Body of pancreas (tissue), 4 donors: ENCODE results near the gene ZFC3H1. TPM values are rescaled to one million over a fixed set of nuclear protein-coding genes. Genes with fewer than 3 reads are reported as not detected.

Source experiments
- ATAC-seq: fragments of 150-250 bp; one replicate; pipeline ENCODE4 v1.9.1; 2016
- DNase-seq, 4 donors: peaks; one replicate each; pipeline ENCODE4 v3.0.0-alpha.2; 2019
- H3K27ac ChIP-seq, 4 donors: fragments of 200-600 bp; sonication (generic); 1 replicate in 3 of 4; 2 replicates in 1 of 4; pipeline versions ENCODE4 v1.5.1 to v1.6.1; 2016 to 2019; ENCODE audit warnings: mild to moderate bottlenecking in 1 of 4, mixed read lengths in 1 of 4, moderate library complexity in 1 of 4
- H3K27me3 ChIP-seq, 2 donors: fragments of 200-600 bp; sonication (generic); one replicate each; pipeline ENCODE4 v1.6.0; 2016; ENCODE audit warnings: mild to moderate bottlenecking in 1 of 2
- H3K36me3 ChIP-seq, 2 donors: fragments of 200-600 bp; sonication (generic); replicated peaks in 1 of 2; 2 replicates each; pipeline ENCODE4 v1.5.1; 2016; ENCODE audit warnings: low read depth in 2 of 2; ENCODE audit not compliant: insufficient read depth in 1 of 2
- H3K4me1 ChIP-seq: fragments of 200-600 bp; sonication (generic); one replicate; pipeline ENCODE4 v1.6.0; 2016
- H3K4me3 ChIP-seq, 2 donors: fragments of 200-600 bp; sonication (generic); 1 replicate in 1 of 2; 2 replicates in 1 of 2; pipeline ENCODE4 v1.5.1; 2016 to 2019
- H3K9me3 ChIP-seq, 3 donors: fragments of 200-600 bp; sonication (generic); 1 replicate in 2 of 3; 2 replicates in 1 of 3; pipeline ENCODE4 v1.5.1; 2016
- CTCF ChIP-seq, 7 experiments: fragments of 450-650 bp in 4 of 7; fragments of 200-600 bp in 3 of 7; sonication (generic) in 3 of 7; IDR thresholded peaks; one replicate each; pipeline ENCODE4 v1.5.1; 2016 to 2019; ENCODE audit warnings: antibody characterized with exemption in 7 of 7
- POLR2A ChIP-seq, 3 donors: fragments of 450-650 bp; IDR thresholded peaks; one replicate each; pipeline ENCODE4 v1.6.1; 2016; ENCODE audit warnings: antibody characterized with exemption in 3 of 3, mild to moderate bottlenecking in 2 of 3
- WGBS, 2 donors: methylation state at CpG; one replicate each; pipeline ENCODE4 v1.1.5; 2017; 5-methylcytosine and 5-hydroxymethylcytosine counted together
- intact Hi-C: fragments of 100-400 bp; cut with DNase I; formaldehyde crosslinking; loops from one replicate; pipeline ENCODE4 v1.15.1; 2023
- total RNA-seq, 2 donors: library from RNA; depleted of rRNA; stranded (reverse); fragments of >200 nt; gene quantifications; one replicate each; pipeline ENCODE4 v1.1.0, GENCODE V29; 2016

ZFC3H1 gene
- total RNA-seq, 2 donors from 2014 or later, result 36.1 to 116 TPM

- no peak overlapping the region for H3K4me3 ChIP-seq
- intact Hi-C loops, result no loop called here
- H3K27ac ChIP-seq, result no peak overlapping the region
- WGBS, 2 donors, result 26 to 32% methylated on average over 3 of the region's 3 CpGs
- peaks cover 21 to 28% of the 10 kb centered on the region in 2 donors for H3K36me3 ChIP-seq
- ATAC-seq (peak; percentile 53), DNase-seq (peak in 1 of 4 donors; percentile 15)
- H3K27me3 ChIP-seq, result no peaks in the 10 kb centered on the region
- no peaks in the 10 kb centered on the region for H3K9me3 ChIP-seq
- TF ChIP-seq POLR2A (IDR thresholded peaks at IDR 0.05) (no peak), CTCF (IDR thresholded peaks at IDR 0.05) (peak; percentile 40 to 68 (median 61))
- no peaks in the 10 kb centered on the region for H3K4me1 ChIP-seq
Measured at GRCh38 chr12:71636704-71637115, 26.9 kb downstream of the ZFC3H1 start.

GRCh38 chr12:71627438-71628002, 36.1 kb downstream of the ZFC3H1 start:
- Histone ChIP-seq H3K4me3 (no peak overlapping the region), H3K36me3 (peaks cover 0 to 49% of the 10 kb centered on the region in 2 donors), H3K27me3 (no peaks in the 10 kb centered on the region), H3K27ac (no peak overlapping the region), H3K9me3 (no peaks in the 10 kb centered on the region), H3K4me1 (peaks cover 7% of the 10 kb centered on the region)
- DNase-seq (no peak), ATAC-seq (no peak)
- intact Hi-C loops, result no loop called here
- 59 to 65% methylated on average over 2 of the region's 2 CpGs for WGBS, 2 donors
- TF ChIP-seq CTCF (IDR thresholded peaks at IDR 0.05) (no peak), POLR2A (IDR thresholded peaks at IDR 0.05) (no peak)

- peaks cover 7% of the 10 kb centered on the region for H3K4me1 ChIP-seq
- H3K27ac ChIP-seq, result no peak overlapping the region
- H3K4me3 ChIP-seq, result no peak overlapping the region
- ATAC-seq, result no peak
- H3K36me3 ChIP-seq, result peaks cover 0 to 47% of the 10 kb centered on the region in 2 donors
- intact Hi-C loops, result no loop called here
- TF ChIP-seq POLR2A (IDR thresholded peaks at IDR 0.05) (no peak), CTCF (IDR thresholded peaks at IDR 0.05) (no peak)
- H3K27me3 ChIP-seq, result no peaks in the 10 kb centered on the region
- 31 to 32% methylated on average over 3 of the region's 3 CpGs for WGBS, 2 donors
- no peaks in the 10 kb centered on the region for H3K9me3 ChIP-seq
- no peak for DNase-seq
Measured at GRCh38 chr12:71626768-71627167, 36.9 kb downstream of the ZFC3H1 start.

DNA sequence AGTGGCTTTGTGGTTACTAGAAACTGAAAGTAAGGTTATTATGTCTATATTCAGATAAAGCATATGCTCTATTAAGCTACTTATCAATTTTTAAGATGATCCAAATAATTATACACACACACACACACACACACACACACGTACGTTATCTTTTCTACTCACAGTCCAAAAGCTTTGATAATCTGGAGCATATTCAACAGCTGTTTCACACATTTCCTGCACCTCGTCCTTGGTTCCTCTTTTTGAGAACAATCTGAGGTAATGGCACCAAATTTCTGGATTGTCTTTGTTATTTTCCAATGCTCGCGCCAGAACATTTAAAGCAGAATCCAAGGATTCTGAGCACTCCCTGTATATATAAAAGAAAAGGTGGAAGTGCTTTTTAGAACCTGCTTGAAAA, 37.5 kb downstream of the ZFC3H1 start:
- peaks cover 0 to 45% of the 10 kb centered on the region in 2 donors for H3K36me3 ChIP-seq
- H3K4me1 ChIP-seq, result peaks cover 7% of the 10 kb centered on the region
- no peaks in the 10 kb centered on the region for H3K9me3 ChIP-seq
- H3K27ac ChIP-seq, result no peak overlapping the region
- no peak for ATAC-seq
- 19 to 36% methylated on average over 5 of the region's 5 CpGs for WGBS, 2 donors
- intact Hi-C loops, result no loop called here
- H3K4me3 ChIP-seq, result no peak overlapping the region
- no peak for TF ChIP-seq CTCF (IDR thresholded peaks at IDR 0.05)
- no peak for TF ChIP-seq POLR2A (IDR thresholded peaks at IDR 0.05)
- no peaks in the 10 kb centered on the region for H3K27me3 ChIP-seq
- DNase-seq, result no peak

- WGBS, 2 donors, result 92 to 100% methylated on average over 2 of the region's 2 CpGs
- TF ChIP-seq POLR2A (IDR thresholded peaks at IDR 0.05) (no peak), CTCF (IDR thresholded peaks at IDR 0.05) (no peak)
- Histone ChIP-seq H3K4me3 (no peak overlapping the region), H3K9me3 (no peaks in the 10 kb centered on the region), H3K36me3 (peaks cover 0 to 44% of the 10 kb centered on the region in 2 donors), H3K27ac (no peak overlapping the region), H3K27me3 (no peaks in the 10 kb centered on the region), H3K4me1 (peaks cover 7% of the 10 kb centered on the region)
- intact Hi-C loops, result no loop called here
- ATAC-seq (no peak), DNase-seq (no peak)
Measured at GRCh38 chr12:71625476-71625875, 38.2 kb downstream of the ZFC3H1 start.
